ENCODE measurements around the gene FAT1.

- TF ChIP-seq CTCF (IDR thresholded peaks at IDR 0.05 in 2 of 3, conservative IDR thresholded peaks at IDR 0.05 in 1 of 3; ENCODE audit: insufficient read depth in 2 of 3, low read depth in 1 of 3, low read length in 3 of 3) (no peak), NR2F6 (CRISPR knock-in tag; IDR thresholded peaks at IDR 0.05) (no peak), FOXP4 (CRISPR knock-in tag; IDR thresholded peaks at IDR 0.05; ENCODE audit: borderline replicate concordance) (no peak)
These were observed 23.7 kb downstream of the FAT1 start for GRCh38 chr4:186699881-186700397.
